Suppressor macrophage (primary cell): ENCODE data around the gene TECR.
"Not testable (repeated sequence)": the region's sequence is repeated elsewhere in the genome, so short reads cannot be mapped to it uniquely, and the experiment has no call there.

Experiments used
- DNase-seq, 4 experiments: peaks; one replicate each; pipeline ENCODE4 v3.0.0-alpha.2; 2020 to 2022

The TECR gene

DNA sequence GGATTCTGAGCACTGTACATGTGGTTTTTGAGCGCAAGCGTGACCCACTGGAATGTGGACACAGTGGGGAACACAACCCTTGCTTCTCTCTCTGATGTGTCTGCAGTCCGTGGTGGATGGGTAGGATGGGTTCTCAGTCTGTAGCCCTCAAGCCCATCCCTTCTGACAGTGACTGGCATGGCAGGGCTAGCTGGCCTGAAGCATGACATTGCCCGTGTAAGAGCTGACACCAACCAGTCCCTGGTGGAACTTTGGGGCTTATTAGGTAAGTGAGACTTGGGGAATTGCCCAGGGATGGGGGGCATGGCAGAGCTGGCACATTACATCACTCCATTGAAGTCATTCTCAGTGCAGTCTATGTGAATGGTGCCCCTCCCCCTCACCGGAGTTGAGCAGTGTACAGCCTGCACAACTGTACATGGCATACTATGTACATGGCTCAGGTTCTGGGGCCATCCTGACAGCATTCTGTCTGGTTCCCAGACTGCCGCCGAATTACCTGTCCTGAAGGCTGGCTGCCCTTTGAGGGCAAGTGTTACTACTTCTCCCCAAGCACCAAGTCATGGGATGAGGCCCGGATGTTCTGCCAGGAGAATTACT lies 70.3 kb downstream of the TECR start:
- DNase-seq: no peak

- DNase-seq: no peak
Observed at GRCh38 chr19:14603990-14604387, 74.6 kb downstream of the TECR start.

GRCh38 chr19:14606627-14607026 lies 77.2 kb downstream of the TECR start:
- no peak for DNase-seq

DNA sequence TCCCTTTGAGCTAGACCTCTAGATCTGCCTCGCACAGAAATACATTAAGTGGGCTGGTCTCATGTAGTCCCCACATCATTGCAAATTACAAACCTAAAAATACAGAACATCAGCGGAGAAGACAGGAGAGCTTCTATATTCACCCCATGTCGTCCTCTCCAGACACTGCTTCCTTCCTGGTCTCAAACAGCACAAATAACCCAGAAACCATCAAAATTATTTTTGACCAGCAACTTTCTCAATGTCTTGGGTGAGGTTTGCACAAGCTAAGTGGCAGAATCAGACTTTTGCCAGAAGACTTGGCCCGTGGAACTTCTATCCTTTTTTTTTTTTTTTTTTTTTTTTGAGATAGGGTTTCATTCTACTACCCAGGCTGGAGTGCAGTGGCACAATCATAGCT lies 81.7 kb downstream of the TECR start:
- peak in 2 of 4 experiments; percentile 10 to 18 for DNase-seq

DNA sequence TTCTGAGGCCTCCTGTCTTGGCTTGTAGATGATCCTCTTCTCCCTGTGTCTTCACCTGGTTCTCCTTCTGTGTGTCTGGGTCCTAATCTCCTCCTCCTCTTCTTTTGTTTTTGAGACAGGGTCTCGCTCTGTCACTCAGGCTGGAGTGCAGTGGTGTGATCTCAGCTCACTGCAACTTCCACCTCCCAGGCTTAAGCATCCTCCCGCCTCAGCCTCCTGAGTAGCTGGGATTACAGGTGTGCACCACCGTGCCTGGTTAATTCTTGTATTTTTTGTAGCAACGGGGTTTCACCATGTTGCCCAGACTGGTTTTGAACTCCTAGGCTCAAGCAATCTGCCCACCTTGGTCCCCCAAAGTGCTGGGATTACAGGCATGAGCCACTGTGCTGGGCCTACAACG lies 82.8 kb downstream of the TECR start:
- DNase-seq: not testable (repeated sequence)

DNA sequence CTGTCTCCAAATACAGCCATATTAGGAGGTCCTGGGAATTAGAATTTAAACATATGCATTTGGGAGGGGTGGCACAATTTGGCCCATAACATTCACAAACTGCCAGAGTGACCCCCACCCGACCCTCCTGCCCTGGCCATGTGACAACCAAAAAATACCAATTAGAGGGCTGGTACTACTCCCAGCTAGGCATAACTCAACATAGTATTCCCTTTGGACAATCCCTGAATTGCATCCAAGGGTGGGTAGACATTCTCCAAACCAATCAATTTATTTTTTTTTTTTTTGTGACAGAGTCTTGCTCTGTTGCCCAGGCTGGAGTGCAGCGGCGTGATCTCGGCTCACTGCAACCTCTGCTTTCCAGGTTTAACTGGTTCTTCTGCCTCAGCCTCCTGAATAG lies 83.3 kb downstream of the TECR start:
- DNase-seq: no peak

DNA sequence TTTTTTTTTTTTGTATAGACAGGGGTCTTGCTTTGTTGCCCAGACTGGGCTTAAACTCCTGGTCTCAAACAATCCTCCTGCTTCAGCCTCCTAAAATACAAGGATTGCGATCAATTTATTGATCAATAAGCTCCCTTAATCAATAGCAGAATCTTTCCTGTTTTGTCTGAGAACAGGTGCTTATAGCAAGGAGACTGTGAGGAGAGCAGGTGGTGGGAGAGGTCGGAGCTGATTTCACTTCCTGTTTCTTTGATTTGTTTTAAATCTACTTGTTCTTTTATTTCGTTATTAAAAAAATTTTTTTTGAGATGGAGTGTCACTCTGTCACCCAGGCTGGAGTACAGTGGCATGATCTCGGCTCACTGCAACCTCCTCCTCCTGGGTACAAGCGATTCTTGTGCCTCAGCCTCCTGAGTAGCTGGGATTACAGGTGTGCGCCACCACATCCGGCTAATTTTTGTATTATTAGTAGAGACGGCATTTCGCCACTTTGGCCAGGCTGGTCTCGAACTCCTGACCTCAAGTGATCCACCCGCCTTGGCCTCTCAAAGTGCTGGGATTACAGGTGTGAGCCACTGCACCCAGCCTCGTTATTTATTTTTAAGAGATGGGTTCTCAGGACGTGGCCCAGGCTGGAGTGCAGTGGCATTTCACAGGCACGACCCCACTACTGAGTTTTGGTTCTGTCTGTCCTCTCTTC lies 84.2 kb downstream of the TECR start:
- DNase-seq: not testable (repeated sequence)

GRCh38 chr19:14614099-14614412 lies 84.7 kb downstream of the TECR start:
- DNase-seq: peak; percentile 86 to 95 (median 91)
